ENCODE data around the gene ZNF787.

DNA sequence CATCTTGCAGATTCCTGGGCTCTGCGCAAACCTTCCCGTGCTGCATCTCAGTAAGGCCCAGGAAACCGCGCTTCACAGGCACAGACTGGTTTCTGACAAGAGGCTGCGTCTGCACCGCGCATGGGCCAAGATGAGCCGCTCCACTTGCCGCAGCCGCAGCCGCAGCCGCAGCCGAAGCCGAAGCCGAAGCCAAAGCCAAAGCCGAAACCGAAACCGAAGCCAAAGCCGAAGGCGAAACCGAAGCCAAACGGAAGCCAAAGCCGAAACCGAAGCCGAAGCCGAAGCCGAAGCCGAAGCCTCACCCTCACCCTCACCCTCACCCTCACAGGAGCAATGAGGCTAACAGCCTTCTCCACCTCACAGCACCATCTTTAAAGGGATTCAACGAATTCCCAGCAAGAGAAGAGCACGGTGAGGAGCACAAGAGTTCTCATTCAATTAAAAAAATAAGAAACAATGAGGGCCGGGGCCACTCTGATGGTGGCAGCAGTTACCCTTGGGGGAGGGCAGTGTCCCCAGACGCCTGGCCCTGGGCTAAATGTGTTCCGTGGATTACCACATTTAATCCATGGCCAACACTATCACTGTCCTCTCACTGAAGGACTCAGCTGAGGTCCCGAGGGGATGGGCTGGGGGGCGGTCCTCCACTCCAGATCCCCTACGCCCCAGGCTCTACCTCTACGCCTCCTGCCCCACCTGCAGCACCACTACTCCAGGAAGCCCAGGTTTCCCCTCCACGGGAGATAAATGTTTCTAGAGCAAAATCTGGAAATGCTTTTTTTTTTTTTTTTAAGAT is 29.1 kb downstream of the ZNF787 start:
- no peak for TF ChIP-seq SUPT20H (IDR thresholded peaks at IDR 0.05; ENCODE audit: borderline replicate concordance, control insufficient read depth, low read depth, low read length)
- TF ChIP-seq SPI1 (IDR thresholded peaks at IDR 0.05; ENCODE audit: borderline replicate concordance, insufficient read depth, low read depth, low read length) = no peak
- TF ChIP-seq, protein P1, sequence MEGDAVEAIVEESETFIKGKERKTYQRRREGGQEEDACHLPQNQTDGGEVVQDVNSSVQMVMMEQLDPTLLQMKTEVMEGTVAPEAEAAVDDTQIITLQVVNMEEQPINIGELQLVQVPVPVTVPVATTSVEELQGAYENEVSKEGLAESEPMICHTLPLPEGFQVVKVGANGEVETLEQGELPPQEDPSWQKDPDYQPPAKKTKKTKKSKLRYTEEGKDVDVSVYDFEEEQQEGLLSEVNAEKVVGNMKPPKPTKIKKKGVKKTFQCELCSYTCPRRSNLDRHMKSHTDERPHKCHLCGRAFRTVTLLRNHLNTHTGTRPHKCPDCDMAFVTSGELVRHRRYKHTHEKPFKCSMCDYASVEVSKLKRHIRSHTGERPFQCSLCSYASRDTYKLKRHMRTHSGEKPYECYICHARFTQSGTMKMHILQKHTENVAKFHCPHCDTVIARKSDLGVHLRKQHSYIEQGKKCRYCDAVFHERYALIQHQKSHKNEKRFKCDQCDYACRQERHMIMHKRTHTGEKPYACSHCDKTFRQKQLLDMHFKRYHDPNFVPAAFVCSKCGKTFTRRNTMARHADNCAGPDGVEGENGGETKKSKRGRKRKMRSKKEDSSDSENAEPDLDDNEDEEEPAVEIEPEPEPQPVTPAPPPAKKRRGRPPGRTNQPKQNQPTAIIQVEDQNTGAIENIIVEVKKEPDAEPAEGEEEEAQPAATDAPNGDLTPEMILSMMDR (IDR thresholded peaks at IDR 0.05 in 2 of 3, conservative IDR thresholded peaks at IDR 0.05 in 1 of 3; ENCODE audit: control insufficient read depth in 2 of 3, extremely low read depth in 1 of 3, insufficient read depth in 1 of 3, low read depth in 3 of 3, low read length in 3 of 3) = no peak
- TF ChIP-seq, protein P2, sequence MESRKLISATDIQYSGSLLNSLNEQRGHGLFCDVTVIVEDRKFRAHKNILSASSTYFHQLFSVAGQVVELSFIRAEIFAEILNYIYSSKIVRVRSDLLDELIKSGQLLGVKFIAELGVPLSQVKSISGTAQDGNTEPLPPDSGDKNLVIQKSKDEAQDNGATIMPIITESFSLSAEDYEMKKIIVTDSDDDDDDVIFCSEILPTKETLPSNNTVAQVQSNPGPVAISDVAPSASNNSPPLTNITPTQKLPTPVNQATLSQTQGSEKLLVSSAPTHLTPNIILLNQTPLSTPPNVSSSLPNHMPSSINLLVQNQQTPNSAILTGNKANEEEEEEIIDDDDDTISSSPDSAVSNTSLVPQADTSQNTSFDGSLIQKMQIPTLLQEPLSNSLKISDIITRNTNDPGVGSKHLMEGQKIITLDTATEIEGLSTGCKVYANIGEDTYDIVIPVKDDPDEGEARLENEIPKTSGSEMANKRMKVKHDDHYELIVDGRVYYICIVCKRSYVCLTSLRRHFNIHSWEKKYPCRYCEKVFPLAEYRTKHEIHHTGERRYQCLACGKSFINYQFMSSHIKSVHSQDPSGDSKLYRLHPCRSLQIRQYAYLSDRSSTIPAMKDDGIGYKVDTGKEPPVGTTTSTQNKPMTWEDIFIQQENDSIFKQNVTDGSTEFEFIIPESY (IDR thresholded peaks at IDR 0.05) = no peak
- TF ChIP-seq POLR2AphosphoS5 (IDR thresholded peaks at IDR 0.05; ENCODE audit: low read length) = no peak
- no peak for TF ChIP-seq MXI1 (IDR thresholded peaks at IDR 0.05; ENCODE audit: low read depth, low read length)
- no peak for TF ChIP-seq NRF1 (conservative IDR thresholded peaks at IDR 0.05; ENCODE audit: low read depth, low read length)
- no peak for TF ChIP-seq SIN3A (IDR thresholded peaks at IDR 0.05; ENCODE audit: low read depth, low read length)

All from GM12878 (cell line).